T-helper 2 cell treated with Interferon-gamma antibody and Interleukin-4, amounts not matched to agents 5 μg/mL and 100 μg/mL, for 36 hours (primary cell): ENCODE data around the gene DDX5.
"Not testable (repeated sequence)": the region's sequence is repeated elsewhere in the genome, so short reads cannot be mapped to it uniquely, and the experiment has no call there.

Source experiments
- DNase-seq: peaks from one replicate; pipeline ENCODE4 v3.0.0; 2021; ENCODE audit warnings: low spot score
- H3K27ac Mint-ChIP-seq: one replicate; pipeline ENCODE4 v1.8.0; 2021; ENCODE audit warnings: mild to moderate bottlenecking, mixed read lengths
- H3K27me3 Mint-ChIP-seq: one replicate; pipeline ENCODE4 v1.8.0; 2021; ENCODE audit warnings: low read depth, mixed read lengths
- H3K36me3 Mint-ChIP-seq: one replicate; pipeline ENCODE4 v1.8.0; 2021; ENCODE audit warnings: low read depth, mixed read lengths
- H3K4me1 Mint-ChIP-seq: one replicate; pipeline ENCODE4 v1.8.0; 2021; ENCODE audit warnings: low read depth, mixed read lengths
- H3K4me3 Mint-ChIP-seq: one replicate; pipeline ENCODE4 v1.8.0; 2022; ENCODE audit warnings: mild to moderate bottlenecking, moderate library complexity, mixed read lengths
- H3K9me3 Mint-ChIP-seq: one replicate; pipeline ENCODE4 v1.8.0; 2021; ENCODE audit warnings: mixed read lengths

The DDX5 gene

GRCh38 chr17:64503821-64504768 lies 2.0 kb downstream of the DDX5 start:
- Mint-ChIP-seq H3K27me3 (peaks cover 8% of the 10 kb centered on the region), H3K9me3 (no peaks in the 10 kb centered on the region), H3K4me3 (peak overlapping the region; percentile 96), H3K27ac (peak overlapping the region; percentile 99), H3K4me1 (peaks cover 59% of the 10 kb centered on the region), H3K36me3 (peaks cover 78% of the 10 kb centered on the region)
- DNase-seq: no peak

GRCh38 chr17:64503341-64503740 lies 2.7 kb downstream of the DDX5 start:
- Mint-ChIP-seq H3K36me3 (peaks cover 80% of the 10 kb centered on the region), H3K9me3 (no peaks in the 10 kb centered on the region), H3K27ac (no peak overlapping the region), H3K4me1 (peaks cover 61% of the 10 kb centered on the region), H3K4me3 (no peak overlapping the region), H3K27me3 (peaks cover 8% of the 10 kb centered on the region)
- no peak for DNase-seq

- Mint-ChIP-seq H3K27ac (no peak overlapping the region), H3K4me1 (peaks cover 63% of the 10 kb centered on the region), H3K4me3 (peak overlapping the region; percentile 1), H3K9me3 (no peaks in the 10 kb centered on the region), H3K27me3 (peaks cover 8% of the 10 kb centered on the region), H3K36me3 (peaks cover 83% of the 10 kb centered on the region)
- DNase-seq: no peak
Measured at GRCh38 chr17:64502809-64503208, 3.3 kb downstream of the DDX5 start.

DNA sequence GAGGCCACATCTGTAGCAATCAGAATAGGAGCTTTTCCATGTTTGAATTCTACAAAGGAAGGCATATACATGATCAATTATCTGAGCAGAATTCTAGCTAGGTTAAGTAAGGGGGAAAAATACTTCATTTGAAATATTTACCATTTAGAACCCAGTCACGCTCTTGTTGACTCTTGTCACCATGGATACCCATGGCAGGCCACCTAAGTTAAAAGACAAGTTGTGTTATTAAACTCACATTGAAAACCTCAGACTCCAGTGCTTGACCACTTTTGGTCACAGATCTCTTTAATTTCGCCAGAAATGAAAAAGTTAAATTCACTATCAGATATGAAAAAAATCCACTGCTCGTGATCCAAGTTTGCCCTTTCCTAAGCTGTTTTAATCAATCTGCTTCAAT lies 4.1 kb downstream of the DDX5 start:
- peaks cover 85% of the 10 kb centered on the region for H3K36me3 Mint-ChIP-seq
- H3K27ac Mint-ChIP-seq: peak overlapping the region; percentile 47
- no peak overlapping the region for H3K4me3 Mint-ChIP-seq
- peaks cover 66% of the 10 kb centered on the region for H3K4me1 Mint-ChIP-seq
- DNase-seq: no peak
- H3K9me3 Mint-ChIP-seq: no peaks in the 10 kb centered on the region
- H3K27me3 Mint-ChIP-seq: peaks cover 8% of the 10 kb centered on the region

DNA sequence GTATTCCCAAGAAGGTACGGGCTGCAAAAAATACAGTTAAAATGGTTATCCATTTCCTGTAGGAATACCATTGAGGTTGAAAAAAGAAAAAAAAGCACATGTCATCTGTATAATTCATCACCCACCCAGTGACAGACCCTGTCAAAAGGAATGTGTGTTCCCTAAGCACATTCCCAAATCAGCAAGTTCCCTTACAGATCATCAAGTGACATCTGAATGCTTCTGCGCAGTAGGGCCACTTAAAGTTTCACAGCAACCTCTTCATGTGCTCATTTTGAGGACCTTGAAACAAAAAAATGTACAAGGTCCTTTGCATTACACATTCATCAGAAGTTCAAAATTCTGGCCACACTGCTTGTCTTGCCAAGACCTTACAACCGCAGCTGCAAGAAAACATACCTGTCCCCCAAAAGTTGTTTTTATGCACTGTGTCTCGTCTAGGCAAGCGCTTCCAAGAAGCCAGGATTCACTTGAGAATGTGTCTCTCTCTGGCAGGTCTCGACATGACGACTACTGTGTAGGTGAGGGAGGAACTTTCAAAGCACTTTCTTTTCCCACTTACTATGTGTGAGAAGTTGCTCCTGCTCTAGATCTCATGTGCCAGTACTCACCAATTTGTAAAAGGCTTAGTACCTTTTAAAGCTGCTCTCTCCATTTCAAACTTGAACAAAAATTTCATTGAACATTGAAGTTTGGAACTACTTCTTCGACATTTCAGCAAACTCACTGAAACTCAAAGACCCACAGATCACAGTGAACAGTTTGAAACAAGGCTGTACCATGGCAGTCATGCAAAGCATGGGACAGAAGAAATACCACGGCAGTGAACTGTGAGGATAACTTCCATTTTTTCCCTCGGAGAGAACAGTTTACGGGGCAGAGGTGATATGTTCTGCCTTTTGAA lies 5.0 kb downstream of the DDX5 start:
- no peak for DNase-seq
- Mint-ChIP-seq H3K4me3 (no peak overlapping the region), H3K4me1 (peaks cover 67% of the 10 kb centered on the region)

DNA sequence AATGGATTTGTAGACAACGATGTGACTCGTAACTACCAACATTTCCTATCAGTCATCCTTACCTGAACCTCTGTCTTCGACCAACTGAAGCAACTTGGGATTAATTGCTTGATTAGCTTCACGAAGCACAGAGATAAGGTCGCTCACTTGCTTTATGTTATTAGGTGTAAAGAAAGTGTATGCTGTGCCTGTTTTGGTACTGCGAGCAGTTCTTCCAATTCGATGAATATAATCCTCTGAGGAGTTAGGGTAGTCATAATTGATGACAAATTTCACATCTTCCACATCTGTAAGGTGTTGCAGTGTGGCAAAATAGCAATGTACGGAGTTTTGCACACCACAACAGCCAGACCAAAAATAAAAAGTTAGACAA lies 5.6 kb downstream of the DDX5 start:
- peaks cover 84% of the 10 kb centered on the region for H3K36me3 Mint-ChIP-seq
- DNase-seq: no peak
- no peak overlapping the region for H3K4me3 Mint-ChIP-seq
- H3K4me1 Mint-ChIP-seq: peaks cover 71% of the 10 kb centered on the region
- H3K9me3 Mint-ChIP-seq: no peaks in the 10 kb centered on the region
- H3K27me3 Mint-ChIP-seq: no peaks in the 10 kb centered on the region
- no peak overlapping the region for H3K27ac Mint-ChIP-seq

More for the DNA sequence above, 5.0 kb downstream of the DDX5 start:
- Mint-ChIP-seq H3K27me3 (peaks cover 2% of the 10 kb centered on the region), H3K9me3 (no peaks in the 10 kb centered on the region), H3K27ac (no peak overlapping the region), H3K36me3 (peaks cover 89% of the 10 kb centered on the region)

GRCh38 chr17:64499805-64500486 lies 6.1 kb downstream of the DDX5 start:
- DNase-seq: no peak
- Mint-ChIP-seq H3K9me3 (no peaks in the 10 kb centered on the region), H3K36me3 (peaks cover 80% of the 10 kb centered on the region), H3K4me1 (peaks cover 69% of the 10 kb centered on the region), H3K4me3 (no peak overlapping the region), H3K27ac (peak overlapping the region; percentile 49), H3K27me3 (no peaks in the 10 kb centered on the region)

DNA sequence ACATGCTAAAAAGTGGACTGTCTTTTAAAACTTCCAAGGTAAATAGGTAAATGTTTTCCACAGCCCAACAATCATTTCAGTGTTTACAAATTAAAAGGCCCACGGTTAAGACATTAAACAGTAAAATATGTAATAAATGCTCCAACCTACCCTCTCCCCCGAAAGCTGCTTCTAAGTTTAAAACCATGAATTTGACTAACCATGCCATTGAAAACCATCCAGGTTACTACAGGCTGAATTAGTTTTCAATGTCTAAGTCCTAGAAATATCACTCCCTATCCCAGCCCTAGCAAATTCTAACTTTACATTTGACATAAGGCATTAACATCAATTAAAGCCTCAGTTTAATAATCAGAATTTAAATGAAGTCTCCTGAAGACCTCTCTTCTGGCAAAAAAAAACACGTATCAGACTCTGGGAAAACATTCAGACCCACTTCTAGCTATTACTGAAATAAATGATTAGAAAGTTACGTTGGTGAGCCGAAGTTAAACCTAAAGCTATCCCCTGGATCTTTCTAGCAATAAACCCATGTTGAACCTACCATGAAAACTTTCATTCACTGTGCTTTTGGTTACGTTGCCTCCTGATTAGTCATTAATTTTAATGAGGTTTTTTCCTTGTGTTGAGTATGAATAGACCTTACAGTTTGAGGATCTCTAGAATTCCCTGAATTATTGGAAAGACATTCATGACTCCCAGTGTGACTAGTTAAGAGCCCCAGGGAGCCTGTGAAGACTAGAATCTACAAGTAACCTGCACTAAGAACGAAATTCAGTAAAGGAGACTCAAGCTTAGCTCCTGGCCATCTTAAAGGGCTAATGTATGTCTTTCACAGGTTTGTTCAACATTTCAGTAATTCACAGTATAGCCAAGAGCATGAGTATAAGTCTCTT lies 7.5 kb downstream of the DDX5 start:
- no peaks in the 10 kb centered on the region for H3K9me3 Mint-ChIP-seq
- peak overlapping the region; percentile 99 for H3K27ac Mint-ChIP-seq
- peaks cover 68% of the 10 kb centered on the region for H3K4me1 Mint-ChIP-seq
- H3K4me3 Mint-ChIP-seq: peak overlapping the region; percentile 41
- no peak for DNase-seq
- no peaks in the 10 kb centered on the region for H3K27me3 Mint-ChIP-seq
- H3K36me3 Mint-ChIP-seq: peaks cover 76% of the 10 kb centered on the region

DNA sequence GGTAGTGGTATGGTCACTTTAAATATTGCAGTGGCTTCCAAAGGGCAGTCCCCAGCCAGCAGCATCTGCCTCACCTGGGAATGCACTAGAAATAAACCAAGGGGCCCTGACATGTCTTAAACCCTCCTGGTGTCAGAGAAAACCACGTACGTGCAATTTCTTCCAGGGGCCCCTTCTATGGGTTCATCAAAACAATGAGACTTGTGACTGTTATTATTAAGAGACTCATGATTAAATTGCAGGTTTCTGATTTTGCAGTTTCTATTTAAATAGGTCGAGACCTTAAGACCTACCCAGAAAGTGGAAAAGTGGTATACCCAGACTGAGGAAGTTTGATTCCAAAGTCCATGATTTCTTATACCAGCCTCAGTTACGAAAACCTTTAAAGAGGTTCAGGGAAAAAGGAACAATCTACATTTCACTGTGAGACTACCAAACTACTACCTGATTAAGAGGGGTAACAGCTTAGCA lies 8.5 kb downstream of the DDX5 start:
- H3K27ac Mint-ChIP-seq: peak overlapping the region; percentile 99
- H3K9me3 Mint-ChIP-seq: no peaks in the 10 kb centered on the region
- peaks cover 70% of the 10 kb centered on the region for H3K36me3 Mint-ChIP-seq
- H3K27me3 Mint-ChIP-seq: no peaks in the 10 kb centered on the region
- no peak for DNase-seq
- H3K4me1 Mint-ChIP-seq: peaks cover 63% of the 10 kb centered on the region
- H3K4me3 Mint-ChIP-seq: peak overlapping the region; percentile 99

GRCh38 chr17:64496786-64497564 lies 9.1 kb downstream of the DDX5 start, which contains the start of gene POLG2:
TSS of gene POLG2 (minus strand) at chr17:64497054. CDS start at chr17:64496968, 86 bp downstream.
- peak; percentile 97 for DNase-seq
- Mint-ChIP-seq H3K27ac (peak within 1 kb of the TSS; percentile 99), H3K9me3 (no peaks in the 10 kb centered on the region), H3K4me3 (peak within 1 kb of the TSS; percentile 99), H3K4me1 (peaks cover 60% of the 10 kb centered on the region), H3K27me3 (no peaks in the 10 kb centered on the region), H3K36me3 (peaks cover 67% of the 10 kb centered on the region)

DNA sequence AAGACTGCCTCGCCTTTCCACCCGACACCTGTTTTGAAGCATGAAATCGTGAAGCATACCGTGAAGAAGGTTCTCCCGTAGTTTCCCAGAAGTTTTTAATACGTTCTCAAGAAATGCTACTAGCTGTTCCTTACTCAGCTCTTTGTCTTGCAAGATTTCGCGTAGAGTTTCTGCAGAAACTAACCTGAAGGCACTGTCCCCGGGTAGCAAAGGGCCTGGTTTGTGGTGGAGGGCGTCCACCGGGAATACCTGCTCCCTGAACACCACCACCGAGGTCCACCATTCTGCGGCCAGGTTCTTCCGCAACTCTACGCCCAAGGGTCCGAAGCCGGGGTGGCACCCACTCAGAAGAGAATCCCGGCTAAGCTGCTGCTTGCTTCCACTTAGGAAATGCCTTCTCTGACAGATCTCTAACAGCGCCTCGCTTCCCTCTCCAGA lies 9.7 kb downstream of the DDX5 start:
- Mint-ChIP-seq H3K9me3 (no peaks in the 10 kb centered on the region), H3K4me3 (peak overlapping the region; percentile 99), H3K27me3 (no peaks in the 10 kb centered on the region), H3K27ac (peak overlapping the region; percentile 99), H3K36me3 (peaks cover 67% of the 10 kb centered on the region), H3K4me1 (peaks cover 58% of the 10 kb centered on the region)
- no peak for DNase-seq

DNA sequence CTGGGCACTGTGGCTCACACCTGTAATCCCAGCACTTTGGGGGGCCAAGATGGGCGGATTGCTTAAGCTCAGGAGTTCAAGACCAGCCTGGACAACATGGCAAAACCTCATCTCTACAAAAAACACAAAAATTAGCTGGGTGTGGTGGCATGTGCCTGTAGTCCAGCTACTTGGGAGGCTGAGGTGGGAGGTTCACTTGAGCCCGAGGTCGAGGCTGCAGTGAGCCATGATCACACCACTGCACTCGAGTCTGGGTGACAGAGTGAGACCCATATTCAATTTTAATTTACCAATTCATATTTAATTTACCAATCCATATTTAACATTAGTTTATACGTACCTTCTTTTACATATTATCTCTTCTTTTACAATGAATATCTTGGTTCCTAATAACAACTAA lies 10.8 kb downstream of the DDX5 start:
- not testable (repeated sequence) for H3K27ac Mint-ChIP-seq, H3K27me3 Mint-ChIP-seq, H3K9me3 Mint-ChIP-seq, DNase-seq
- Mint-ChIP-seq H3K4me1 (peaks cover 50% of the 10 kb centered on the region), H3K4me3 (peak overlapping the region; percentile 99), H3K36me3 (peaks cover 66% of the 10 kb centered on the region)
